Nephron progenitor cell (in vitro differentiated cells): ENCODE measurements around the gene CACNA1D.
A peak's percentile ranks its signal among the peaks of the same experiment; 100 is the strongest.

ENCODE experiments used
- DNase-seq: peaks from one replicate; pipeline ENCODE4 v3.0.0; 2021
- H3K27ac Mint-ChIP-seq: 2 replicates; pipeline ENCODE4 v1.8.0; 2021; ENCODE audit warnings: mild to moderate bottlenecking, moderate library complexity, mixed read lengths
- H3K27me3 Mint-ChIP-seq: 2 replicates; pipeline ENCODE4 v1.8.0; 2021; ENCODE audit warnings: mild to moderate bottlenecking, low read depth, mixed read lengths; ENCODE audit not compliant: poor library complexity
- H3K36me3 Mint-ChIP-seq: 2 replicates; pipeline ENCODE4 v1.8.0; 2021; ENCODE audit warnings: low read depth, mixed read lengths
- H3K4me1 Mint-ChIP-seq: 2 replicates; pipeline ENCODE4 v1.8.0; 2021; ENCODE audit warnings: mixed read lengths
- H3K4me3 Mint-ChIP-seq: 2 replicates; pipeline ENCODE4 v1.8.0; 2021; ENCODE audit warnings: mild to moderate bottlenecking, moderate library complexity, mixed read lengths
- H3K9me3 Mint-ChIP-seq: 2 replicates; pipeline ENCODE4 v1.8.0; 2021; ENCODE audit warnings: mild to moderate bottlenecking, moderate library complexity, mixed read lengths
- CTCF ChIP-seq: fragments of 200-600 bp; sonication (generic); IDR thresholded peaks from 2 replicates; pipeline ENCODE4 v1.5.0; 2021; ENCODE audit warnings: antibody characterized with exemption

CACNA1D gene

GRCh38 chr3:53709860-53710674 lies 215.7 kb downstream of the CACNA1D start:
- peaks cover 11% of the 10 kb centered on the region for H3K27me3 Mint-ChIP-seq
- H3K36me3 Mint-ChIP-seq = no peaks in the 10 kb centered on the region
- peak; percentile 81 for DNase-seq
- peaks cover 23% of the 10 kb centered on the region for H3K4me1 Mint-ChIP-seq
- peak; percentile 83 for TF ChIP-seq CTCF
- H3K4me3 Mint-ChIP-seq = no peak overlapping the region
- no peaks in the 10 kb centered on the region for H3K9me3 Mint-ChIP-seq
- H3K27ac Mint-ChIP-seq = no peak overlapping the region

- Mint-ChIP-seq H3K36me3 (no peaks in the 10 kb centered on the region), H3K9me3 (no peaks in the 10 kb centered on the region), H3K4me1 (peaks cover 10% of the 10 kb centered on the region), H3K4me3 (no peak overlapping the region), H3K27me3 (peaks cover 14% of the 10 kb centered on the region), H3K27ac (no peak overlapping the region)
- TF ChIP-seq CTCF = no peak
- no peak for DNase-seq
Measured at GRCh38 chr3:53711387-53711786, 217.0 kb downstream of the CACNA1D start.

DNA sequence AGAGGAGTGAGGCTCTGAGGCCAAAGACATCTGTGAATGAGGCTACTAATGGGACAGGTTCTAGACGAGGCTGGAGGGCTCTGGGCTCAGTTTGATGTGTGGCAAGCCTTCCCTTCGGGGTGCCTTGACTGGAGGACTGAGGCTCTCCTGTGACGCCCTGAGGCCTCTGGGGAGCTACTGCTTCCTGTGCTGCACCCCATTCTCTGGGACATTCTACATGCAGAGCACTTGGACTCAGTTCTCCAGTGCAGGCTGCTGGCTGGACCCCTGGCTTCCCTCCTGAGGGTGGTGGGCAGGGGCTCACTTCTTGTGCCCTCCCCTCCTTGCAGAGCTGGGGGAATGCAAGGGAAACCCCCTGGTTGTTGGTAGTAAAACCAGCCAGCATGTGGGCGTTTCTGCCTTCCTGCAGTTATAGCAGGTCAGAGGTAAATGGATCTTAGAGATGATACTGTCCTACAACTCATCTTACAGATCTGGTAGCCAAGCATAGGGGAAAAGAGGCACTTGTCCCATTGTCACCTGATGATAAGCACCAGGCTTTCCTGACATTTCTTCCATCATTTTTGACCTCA lies 218.5 kb downstream of the CACNA1D start:
- Mint-ChIP-seq H3K4me3 (no peak overlapping the region), H3K4me1 (peaks cover 9% of the 10 kb centered on the region), H3K27ac (no peak overlapping the region), H3K27me3 (peaks cover 14% of the 10 kb centered on the region), H3K36me3 (no peaks in the 10 kb centered on the region), H3K9me3 (no peaks in the 10 kb centered on the region)
- no peak for DNase-seq
- TF ChIP-seq CTCF = no peak

DNA sequence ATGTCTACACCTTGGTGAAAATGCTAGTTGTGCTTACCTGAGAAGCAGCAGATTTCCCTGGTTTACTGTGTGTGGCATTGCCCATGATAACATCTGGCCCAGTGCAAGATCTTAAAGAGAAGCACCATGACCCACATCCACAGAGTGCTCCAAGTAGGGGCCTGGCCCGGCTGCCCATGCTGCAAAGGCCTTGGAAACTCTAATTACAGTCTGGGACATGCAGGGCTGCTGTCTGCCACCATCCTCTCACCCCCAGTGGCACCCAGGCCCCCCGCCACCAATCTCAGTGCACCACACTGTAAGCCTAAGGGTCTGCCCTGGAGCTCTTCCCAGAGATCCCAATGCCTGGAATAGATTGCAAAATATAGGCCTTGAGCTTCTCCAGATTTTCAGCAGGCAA lies 219.2 kb downstream of the CACNA1D start:
- Mint-ChIP-seq H3K27ac (no peak overlapping the region), H3K27me3 (peaks cover 14% of the 10 kb centered on the region), H3K9me3 (no peaks in the 10 kb centered on the region), H3K4me3 (no peak overlapping the region), H3K36me3 (no peaks in the 10 kb centered on the region), H3K4me1 (peaks cover 3% of the 10 kb centered on the region)
- DNase-seq = no peak
- no peak for TF ChIP-seq CTCF

DNA sequence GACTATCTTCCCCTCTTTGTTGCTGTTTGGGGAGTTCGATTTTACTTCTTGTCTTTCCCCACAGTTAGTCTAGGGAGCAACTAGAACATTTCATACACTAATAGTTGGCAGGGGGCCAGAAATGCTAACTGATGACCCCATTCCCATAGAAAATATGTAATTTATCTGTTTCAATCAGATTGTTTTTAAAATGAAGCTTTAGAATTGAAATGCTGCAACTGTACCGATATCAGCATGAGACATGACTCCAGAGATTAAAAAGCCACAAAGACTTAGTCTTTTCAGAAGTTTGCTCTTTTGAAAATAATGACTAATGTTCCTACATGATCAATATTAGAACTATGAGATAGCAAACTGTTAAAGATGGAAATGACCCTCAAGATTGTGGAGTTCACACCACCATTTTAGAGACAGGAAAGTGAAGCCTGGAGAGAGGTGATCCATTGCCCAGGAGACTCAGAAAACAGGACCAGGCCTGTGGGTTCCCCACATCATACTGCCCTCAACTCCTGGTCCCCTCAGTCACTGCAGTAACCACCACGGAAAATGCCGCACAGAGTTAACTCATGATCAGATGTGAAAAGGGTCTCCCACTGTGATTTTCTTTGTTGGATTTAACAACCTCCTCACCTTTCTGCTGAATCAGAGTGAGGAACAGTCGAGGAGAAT lies 221.5 kb downstream of the CACNA1D start:
- H3K27ac Mint-ChIP-seq = no peak overlapping the region
- H3K9me3 Mint-ChIP-seq = no peaks in the 10 kb centered on the region
- no peaks in the 10 kb centered on the region for H3K4me1 Mint-ChIP-seq
- TF ChIP-seq CTCF = no peak
- H3K27me3 Mint-ChIP-seq = peaks cover 3% of the 10 kb centered on the region
- H3K36me3 Mint-ChIP-seq = no peaks in the 10 kb centered on the region
- DNase-seq = no peak
- H3K4me3 Mint-ChIP-seq = no peak overlapping the region
